ENCODE data around the gene ANKRD13D.
"Not testable (repeated sequence)": the region's sequence is repeated elsewhere in the genome, so short reads cannot be mapped to it uniquely, and the experiment has no call there.

The ANKRD13D gene

DNA sequence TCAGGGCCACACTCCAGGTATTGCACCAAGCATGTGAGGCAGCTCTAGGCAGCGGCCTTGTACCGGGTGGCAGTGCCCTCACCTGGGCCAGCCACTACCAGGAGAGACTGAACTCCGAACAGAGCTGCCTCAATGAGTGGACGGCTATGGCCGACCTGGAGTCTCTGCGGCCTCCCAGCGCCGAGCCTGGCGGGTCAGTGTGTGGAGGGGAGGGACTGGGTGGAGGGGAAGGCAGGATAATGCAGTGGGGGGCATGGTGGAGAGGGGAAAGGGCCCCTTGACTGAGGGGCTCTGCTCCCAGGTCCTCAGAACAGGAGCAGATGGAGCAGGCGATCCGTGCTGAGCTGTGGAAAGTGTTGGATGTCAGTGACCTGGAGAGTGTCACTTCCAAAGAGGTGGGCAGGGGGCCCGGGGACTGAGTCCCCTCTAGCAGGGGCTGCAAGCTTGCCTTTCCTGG, 18.5 kb downstream of the ANKRD13D start:
- no peak for DNase-seq

DNA sequence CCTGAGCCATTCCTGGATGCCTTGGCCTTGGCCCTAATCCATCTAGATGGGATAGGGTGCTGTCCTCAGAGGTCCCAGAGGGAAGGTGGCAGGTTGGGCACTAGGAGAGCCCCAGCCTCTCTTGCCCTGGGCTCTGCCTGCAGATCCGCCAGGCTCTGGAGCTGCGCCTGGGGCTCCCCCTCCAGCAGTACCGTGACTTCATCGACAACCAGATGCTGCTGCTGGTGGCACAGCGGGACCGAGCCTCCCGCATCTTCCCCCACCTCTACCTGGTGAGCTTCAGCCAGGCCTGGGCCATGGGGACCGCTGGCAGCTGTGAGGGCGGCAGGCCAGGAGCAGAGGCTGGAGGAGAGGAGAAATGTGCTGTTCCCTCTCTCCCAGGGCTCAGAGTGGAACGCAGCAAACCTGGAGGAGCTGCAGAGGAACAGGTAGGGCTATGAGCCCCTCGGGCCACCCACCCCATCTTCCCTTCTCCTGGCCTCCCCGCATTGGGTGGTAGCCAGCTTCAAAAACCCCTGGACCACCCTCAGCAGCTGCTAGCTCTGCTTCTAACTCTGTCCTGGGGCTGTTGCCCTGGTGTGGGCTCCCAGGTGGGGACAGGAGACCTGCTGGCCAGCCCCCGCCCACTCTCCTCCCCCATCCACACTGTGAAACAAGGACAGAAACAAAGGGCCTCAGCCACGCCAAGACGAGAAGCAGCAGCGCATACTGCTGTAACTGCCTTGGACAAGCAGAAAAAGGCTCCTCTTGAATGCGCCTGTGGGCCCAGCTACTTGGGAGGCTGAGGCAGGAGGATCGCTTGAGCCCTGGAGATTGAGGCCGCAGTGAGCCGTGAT, 19.1 kb downstream of the ANKRD13D start:
- no peak for DNase-seq

DNA sequence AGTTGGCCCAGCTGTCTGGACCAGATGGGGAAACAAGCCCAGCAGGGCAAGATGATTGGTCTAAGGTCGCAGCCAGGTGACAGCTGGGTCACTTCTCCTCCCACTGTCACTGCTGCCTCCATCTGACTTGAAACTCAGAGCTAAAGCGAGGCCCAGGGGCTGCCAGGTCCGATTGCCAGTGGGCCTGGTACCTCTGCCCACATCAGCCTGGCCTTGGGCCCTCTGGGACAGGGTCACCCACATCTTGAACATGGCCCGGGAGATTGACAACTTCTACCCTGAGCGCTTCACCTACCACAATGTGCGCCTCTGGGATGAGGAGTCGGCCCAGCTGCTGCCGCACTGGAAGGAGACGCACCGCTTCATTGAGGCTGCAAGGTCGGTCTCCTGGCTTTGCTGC, 20.1 kb downstream of the ANKRD13D start:
- DNase-seq: no peak

DNA sequence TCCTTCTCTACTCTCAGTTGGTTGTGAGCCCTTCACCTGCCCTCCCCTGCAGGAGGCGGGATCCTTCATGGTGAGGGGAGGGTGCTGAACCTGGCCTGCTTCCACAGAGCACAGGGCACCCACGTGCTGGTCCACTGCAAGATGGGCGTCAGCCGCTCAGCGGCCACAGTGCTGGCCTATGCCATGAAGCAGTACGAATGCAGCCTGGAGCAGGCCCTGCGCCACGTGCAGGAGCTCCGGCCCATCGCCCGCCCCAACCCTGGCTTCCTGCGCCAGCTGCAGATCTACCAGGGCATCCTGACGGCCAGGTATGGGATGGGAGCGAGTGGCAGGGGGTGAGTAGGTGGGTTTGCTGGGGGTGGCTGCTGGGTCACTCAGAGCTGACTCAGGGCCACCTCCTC, 20.6 kb downstream of the ANKRD13D start:
- no peak for DNase-seq

DNA sequence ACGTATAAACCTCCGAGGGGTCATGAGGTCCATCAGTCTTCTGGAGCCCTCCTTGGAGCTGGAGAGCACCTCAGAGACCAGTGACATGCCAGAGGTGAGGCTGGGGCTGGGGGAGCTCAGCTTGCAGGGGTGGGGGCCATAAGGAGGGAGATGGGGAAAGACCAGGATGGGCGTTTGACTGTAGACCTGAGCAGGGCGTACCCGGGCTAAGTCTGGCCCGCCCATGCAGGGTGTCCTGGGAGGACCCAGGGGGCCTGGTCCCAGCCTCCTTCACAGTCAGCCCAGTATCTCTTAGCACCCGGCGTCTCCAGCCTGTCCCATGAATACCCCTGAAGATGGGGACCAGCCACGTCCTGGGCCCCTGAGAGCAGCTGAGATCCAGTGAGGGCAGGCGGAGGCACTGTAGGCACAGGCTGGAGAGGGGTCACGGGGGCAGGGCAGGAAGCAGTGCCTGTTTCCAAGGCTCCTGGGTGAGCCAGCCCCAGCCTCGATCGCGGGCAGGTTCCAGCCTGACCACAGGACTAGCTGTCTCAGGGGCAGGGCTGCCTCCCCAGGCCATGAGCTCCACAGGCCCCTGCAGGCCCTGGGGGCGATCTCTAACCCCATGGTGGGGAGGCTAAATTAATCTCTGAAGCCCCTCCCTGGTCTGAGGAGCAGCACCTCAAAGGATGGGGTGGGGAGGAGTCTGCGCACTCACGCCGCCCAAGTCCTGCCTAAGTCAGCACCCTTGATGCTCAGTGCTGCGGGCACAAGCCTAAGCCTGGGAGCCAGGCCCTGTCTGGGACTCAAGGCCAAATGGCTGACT, 21.3 kb downstream of the ANKRD13D start:
- no peak for DNase-seq

DNA sequence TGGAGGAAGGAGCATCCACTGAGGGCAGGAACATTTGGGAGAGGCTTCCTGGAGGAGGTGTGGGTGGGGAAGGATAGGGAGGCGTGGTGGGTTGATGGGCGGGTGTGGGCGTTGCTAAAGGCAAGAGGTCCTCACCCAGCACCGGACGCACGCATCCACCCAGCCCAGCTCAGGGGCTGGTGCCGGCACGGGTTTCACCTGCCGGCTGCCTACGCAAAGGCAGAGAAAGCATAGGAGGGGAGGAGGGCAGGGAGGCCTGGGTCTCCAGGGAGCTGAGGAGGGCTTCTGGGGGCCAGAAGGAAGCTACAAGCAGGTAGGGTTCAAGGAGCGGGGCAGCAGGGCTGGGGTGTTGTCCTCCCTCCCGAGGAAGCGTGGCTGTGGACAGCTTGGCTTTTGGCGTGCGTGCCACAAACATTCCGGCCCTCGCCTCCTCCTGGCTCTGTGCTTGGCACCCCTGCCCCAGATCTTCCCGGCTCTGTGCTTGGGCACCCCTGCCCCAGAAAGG, 22.0 kb downstream of the ANKRD13D start:
- DNase-seq: no peak

DNA sequence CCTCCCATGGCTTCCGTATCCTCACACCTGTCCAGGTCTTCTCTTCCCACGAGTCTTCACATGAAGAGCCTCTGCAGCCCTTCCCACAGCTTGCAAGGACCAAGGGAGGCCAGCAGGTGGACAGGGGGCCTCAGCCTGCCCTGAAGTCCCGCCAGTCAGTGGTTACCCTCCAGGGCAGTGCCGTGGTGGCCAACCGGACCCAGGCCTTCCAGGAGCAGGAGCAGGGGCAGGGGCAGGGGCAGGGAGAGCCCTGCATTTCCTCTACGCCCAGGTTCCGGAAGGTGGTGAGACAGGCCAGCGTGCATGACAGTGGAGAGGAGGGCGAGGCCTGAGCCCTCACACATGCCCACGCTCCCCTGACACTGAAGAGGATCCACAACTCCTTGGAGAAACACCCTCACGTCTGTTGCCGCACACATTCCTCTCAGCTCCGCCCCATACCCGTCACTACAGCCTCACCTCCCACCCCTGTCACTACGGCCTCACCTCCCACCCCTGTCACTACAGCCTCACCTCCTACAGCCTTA, 22.5 kb downstream of the ANKRD13D start:
- no peak for DNase-seq

DNA sequence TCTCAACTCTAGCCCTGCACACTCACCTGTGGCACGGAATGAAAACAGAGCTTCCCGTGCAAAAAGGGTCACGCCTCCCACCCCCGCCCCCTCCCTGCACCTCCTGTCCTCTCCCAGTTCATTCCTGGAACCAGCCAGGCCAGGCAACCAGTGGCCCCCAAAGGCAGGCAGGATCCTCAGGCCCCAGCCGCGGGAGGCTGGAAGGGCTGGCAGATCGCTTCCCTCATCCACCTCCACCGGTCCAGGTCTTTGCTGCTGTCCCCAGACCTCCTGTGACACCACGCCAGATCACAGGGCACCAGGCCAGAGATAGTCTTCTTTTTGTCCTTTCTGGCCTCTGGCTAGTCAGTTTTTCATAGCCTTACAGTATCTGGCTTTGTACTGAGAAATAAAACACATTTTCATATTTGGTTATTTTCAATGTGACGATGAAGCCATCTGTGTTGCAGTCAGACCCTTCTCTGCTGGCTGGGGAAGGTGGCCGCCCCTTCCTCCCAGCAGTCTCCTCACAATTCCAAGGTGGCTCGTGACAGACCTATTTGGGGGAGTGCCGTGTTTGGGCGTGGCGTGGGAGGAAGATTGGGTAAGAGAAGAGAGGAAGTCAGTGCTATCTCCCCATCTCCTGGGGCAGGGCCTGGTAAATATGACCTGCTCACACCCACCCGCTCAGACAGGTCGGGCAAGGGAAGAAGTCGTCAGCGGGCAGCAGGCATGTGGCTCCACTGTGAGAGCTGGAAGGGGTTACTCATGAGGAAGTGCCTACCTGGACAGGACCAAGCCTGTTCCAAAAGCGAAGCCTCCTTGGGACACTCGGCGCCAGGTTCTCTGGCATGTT, 23.3 kb downstream of the ANKRD13D start:
- DNase-seq: no peak

DNA sequence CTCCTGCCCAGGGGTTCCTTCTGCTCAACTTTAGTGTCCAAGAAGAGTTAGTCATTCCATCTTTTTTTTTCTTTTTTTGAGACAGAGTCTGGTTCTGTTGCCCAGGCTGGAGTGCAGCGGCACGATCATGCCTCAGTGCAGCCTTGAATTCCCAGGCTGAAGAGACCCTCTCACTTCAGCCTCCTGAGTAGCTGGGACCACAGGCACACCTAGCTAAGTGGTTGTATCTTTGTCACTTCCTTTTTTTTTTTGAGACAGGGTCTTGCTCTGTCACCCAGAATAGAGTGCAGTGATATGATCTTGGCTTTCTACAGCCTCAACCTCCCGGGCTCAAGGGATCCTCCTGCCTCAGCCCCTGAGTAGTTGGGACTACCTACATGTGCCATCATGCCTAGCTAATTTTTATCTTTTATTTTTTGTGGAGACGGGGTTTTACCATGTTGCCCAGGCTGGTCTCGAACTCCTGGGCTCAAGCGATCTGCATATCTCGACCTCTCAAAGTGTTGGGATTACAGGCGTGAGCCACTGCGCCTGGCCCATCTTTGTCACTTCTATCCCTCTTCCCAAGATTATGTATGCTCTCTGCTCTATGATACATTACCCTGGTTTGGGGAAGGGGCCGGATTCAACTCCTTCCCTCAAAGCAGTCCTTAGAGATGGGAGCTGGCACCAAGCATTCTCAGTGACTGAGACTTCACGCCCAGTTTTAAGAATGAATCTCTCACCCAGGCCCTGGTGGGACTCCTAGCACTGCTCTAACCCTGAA, 24.2 kb downstream of the ANKRD13D start:
- DNase-seq: no peak

DNA sequence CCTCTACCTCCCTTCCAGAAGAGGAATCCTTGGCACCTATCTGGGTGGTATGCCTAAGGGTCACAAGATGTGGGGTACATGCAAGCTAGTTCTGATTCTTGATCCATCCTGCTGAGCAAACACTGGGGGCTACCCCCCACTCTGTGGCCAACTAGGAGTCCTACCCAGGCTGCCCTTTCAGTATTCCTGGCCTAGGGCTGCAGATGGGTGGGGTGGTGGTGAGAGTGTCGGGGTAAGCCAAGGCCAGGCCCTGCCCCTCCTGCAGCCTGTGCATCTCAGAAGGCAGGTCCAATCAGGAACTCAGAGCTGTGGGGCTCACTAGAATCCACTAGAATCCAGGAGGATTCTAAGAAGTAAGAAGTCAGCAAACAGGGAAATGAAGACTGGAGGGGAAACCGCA, 25.1 kb downstream of the ANKRD13D start:
- no peak for DNase-seq

DNA sequence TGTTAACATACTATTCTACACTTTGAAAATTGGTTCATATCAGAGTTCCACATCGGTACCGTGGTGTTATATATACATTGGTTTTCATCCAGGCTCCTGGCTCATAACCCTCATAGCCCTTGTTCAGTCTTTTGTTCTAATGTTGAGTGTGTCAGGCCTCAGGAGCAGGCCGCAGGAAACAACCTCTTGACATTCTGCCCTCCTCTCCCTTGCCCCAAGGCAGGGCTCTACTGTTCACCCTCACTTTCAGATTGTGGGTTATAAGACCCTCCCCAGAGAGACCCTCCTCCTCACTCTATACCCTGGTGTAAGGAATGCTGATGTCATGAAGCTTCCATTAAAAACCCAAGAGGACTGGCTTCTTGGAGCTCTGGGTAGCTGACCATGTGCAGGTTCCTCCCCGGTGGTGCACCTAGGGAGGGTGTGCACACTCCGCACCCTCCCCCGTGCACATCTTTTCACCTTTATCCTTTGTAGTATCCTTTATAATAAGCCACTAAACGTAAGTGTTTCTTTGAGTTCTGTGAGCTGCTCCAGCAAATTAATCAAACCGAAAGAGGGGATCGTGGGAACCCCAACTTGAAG, 26.3 kb downstream of the ANKRD13D start:
- DNase-seq: no peak

DNA sequence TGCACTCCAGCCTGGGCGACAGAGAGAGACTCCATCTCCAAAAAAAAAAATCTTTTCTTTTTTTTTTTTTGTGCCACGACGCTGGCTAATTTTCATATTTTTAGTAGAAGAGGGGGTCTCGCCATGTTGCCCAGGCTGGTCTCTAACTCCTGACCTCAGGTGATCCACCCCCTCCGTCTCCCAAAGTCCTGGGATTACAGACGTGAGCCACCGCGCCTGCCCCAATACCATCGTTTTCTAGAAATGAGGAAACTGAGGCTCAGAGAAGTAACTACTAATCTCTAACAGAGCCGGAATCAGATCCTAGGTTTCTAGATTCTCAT, 27.7 kb downstream of the ANKRD13D start:
- DNase-seq: no peak

DNA sequence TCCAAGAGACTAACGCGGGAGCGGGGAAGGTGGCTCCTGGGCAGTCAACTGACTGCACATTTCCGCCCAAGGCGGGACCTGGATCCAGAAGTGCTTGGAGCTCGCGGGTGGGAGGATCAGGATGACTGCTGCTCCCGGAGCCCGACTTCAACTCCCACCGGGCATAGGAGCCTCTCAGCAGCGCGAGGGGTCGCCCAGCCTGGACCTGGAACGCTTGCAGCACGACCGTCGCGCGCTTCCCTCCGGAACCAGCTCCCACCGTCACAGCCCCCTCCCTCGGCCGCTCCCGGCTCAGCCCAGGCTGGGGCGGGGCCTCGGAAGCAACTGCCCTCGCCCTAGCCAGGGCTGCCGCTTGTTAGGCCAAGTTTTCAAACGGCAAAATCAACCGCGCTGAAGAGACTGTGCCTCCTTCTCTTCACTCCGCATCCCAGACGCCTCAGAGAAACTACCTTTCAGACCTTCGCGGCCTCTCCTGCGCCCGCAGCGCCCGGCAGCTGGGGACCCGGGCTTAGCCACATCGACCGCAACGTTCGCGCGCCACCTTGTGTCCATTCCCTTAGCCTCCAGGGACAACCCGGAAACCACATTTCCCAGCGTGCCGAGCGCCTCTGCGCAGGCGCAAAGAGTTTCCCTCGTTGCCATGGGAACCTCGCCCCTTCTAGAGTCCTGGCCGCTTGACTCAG, 28.2 kb downstream of the ANKRD13D start:
- peak; percentile 98 for DNase-seq

DNA sequence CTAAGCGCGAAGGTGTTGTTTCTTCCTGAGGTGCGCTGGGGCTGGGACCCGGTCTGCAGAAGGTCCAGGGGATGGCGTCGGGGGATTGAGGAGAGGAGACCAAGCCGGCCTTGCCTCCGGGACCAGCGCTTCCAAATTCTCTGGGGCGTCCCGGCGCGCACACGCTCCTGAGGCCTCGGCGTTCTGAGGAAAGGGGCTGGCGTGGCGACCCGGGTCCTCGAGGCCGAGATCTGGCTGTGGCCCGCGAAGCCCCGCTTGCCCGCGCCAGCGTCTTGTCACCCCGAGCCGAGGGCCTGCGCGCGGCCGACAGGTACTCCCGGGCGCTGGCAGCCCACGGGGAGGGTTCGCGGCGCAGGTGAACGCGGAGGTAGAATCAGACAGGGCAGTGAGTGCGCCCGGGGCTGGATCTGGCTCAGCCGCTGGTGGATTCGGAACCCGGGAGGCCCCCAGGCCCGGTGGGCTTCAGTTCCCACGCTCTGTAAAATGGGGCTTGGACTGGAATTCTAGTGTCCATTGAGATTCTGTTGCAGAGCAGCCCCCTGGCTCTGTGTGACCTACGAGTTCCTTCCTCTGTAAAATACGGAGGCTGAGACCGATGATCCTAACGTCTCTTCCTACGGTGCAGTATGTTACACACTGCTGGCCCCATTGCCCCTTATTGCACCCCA, 28.9 kb downstream of the ANKRD13D start:
- peak; percentile 52 for DNase-seq

DNA sequence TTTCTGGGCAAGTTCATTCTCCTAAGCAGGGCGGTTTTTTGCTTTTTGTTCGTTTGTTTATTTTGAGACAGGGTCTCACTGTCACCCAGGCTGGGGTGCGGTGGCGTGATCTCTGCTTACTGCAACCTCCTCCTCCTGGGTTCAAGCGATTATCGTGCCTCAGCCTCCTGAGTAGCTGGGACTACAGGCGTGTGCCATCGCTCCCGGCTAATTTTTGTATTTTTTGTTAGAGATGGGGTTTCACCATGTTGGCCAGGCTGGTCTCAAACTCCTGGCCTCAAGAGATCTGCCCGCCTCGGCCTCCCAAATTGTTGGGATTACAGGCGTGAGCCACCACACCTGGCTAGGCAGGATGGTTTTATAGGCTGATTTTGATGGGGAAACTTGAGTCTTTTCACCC, 29.8 kb downstream of the ANKRD13D start:
- DNase-seq: not testable (repeated sequence)

DNA sequence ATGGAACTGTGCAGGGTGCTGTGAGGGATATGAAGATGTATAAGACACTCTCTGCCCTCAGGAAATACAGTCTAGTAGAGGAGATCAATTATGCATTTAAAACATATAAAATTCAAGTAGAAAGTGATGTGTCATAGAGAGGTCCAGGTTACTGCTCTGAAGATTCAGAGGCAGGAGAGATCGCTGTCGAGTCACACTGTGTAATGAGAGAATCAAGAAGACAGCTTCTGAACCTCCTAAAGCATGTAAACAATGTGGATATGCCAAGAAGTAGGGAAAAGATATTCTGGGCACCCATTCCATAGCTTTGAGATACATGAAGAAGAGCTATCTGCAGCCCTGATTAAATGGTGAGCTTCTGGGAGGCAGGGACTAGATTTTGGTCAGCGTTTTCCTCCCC, 30.9 kb downstream of the ANKRD13D start:
- DNase-seq: no peak

DNA sequence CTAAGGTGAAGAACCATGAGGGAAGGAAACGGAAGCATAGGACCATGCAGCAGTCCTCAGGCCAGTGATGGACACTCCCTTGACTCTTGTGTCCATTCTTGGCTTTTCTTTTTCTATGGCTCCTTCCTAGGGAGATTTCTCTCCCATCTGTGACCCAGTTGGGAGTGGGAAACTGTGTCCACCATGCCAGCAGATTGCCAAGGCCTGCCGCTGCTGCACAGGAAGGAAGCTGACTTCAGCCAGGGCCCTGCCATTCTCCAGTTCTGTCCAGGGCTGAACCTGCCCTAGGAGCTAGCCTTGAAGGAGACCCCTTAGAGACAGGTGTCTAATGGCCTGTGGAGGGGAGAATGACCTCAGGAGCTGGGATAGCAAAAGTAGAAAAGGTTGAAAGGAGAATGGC, 31.6 kb downstream of the ANKRD13D start:
- no peak for DNase-seq

DNA sequence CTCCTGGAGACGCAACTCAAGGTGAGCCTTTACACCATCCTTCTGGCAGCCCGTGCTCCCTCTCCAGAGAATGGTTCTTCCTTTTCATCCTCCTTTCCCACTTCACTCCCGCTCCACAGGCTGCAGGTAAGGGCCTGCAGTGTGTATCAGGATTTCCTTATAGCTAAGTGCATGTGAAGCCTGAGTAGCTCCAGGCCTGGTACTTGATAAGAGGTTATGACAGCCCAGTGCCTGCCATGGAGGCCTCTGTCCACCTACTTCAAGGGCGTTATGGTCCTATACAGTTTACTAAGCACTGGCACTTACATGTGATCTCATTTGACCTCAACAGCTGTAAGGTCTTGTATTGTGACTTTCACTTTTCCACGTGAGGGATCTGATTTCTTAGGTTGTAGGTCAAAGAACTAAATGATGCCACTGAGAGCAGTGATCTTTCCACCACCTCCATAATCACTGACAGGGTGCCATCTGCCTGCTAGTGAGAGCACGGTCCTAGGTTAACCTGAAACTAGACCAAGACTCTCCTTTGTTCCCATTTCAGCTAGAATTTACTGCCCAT, 32.3 kb downstream of the ANKRD13D start:
- no peak for DNase-seq

DNA sequence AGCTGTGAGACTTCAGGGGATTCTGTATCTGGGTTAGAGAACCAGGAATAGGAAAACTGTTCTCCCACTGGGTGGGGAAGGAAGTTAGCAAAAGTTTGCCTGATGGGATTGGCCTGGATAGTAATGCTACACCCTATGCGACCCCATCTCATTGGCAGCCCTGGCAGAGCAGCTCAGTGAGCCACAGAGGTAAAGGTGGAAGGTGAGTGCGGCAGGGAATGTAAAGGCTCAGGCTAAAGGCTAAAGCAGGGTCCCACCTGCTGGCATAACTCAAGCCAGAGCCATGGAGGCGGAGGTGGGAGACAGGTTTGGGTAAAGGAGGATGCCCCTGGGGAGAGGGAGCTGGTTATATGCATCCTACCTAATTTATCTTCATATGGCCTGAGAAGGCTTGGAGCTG, 32.9 kb downstream of the ANKRD13D start:
- DNase-seq: no peak

DNA sequence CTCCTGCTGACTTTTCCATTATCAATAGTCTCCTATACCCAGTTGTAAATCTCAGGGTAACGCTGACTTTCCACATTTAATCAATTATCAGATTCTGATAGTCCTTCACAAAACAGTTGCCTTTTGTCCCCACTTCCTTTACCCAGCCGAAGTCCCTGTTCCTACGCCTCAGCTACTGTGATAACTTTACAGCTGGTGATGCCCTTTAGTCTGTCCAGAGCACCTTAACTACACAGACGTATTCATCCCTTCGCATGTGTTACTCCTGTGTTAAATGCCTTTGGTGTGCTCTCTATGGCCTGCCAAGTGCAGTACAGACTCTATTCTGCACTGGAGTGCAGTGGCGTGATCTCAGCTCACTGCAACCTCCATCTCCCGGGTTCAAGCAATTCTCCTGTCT, 34.4 kb downstream of the ANKRD13D start:
- DNase-seq: no peak

Measured in NCI-H1105 (cell line).